H7 (cell line): Measurements from ENCODE around the gene PAM16. TPM values are rescaled to one million over a fixed set of nuclear protein-coding genes. Genes with fewer than 3 reads are reported as not detected.

Experiments
- DNase-seq: peaks from one replicate; pipeline ENCODE4 v3.0.0; 2012
- H3K27me3 ChIP-seq: 2 replicates; pipeline ENCODE4 v1.6.0; 2011; ENCODE audit warnings: mild to moderate bottlenecking, low read length; ENCODE audit not compliant: control insufficient read depth, insufficient read depth
- H3K36me3 ChIP-seq: replicated peaks from 2 replicates; pipeline ENCODE4 v1.5.1; 2011; ENCODE audit warnings: low read length; ENCODE audit not compliant: control insufficient read depth, insufficient read depth
- H3K4me3 ChIP-seq: 2 replicates; pipeline ENCODE4 v1.5.1; 2011; ENCODE audit warnings: low read depth, mild to moderate bottlenecking, control low read depth, low read length, moderate library complexity; ENCODE audit not compliant: insufficient read depth
- total RNA-seq: library from RNA; depleted of rRNA; stranded (reverse); fragments of >200 nt; shearing (Covaris generic); gene quantifications from 2 replicates; pipeline ENCODE4 v1.2.3, GENCODE V29; 2014

Gene PAM16
- total RNA-seq, 1 experiment from 2014 or later = 115 TPM

GRCh38 chr16:4369007-4369733 lies 18.0 kb upstream of the PAM16 start:
- peaks cover 3% of the 10 kb centered on the region for H3K27me3 ChIP-seq
- no peaks in the 10 kb centered on the region for H3K36me3 ChIP-seq
- no peak for DNase-seq
- H3K4me3 ChIP-seq = no peak overlapping the region

DNA sequence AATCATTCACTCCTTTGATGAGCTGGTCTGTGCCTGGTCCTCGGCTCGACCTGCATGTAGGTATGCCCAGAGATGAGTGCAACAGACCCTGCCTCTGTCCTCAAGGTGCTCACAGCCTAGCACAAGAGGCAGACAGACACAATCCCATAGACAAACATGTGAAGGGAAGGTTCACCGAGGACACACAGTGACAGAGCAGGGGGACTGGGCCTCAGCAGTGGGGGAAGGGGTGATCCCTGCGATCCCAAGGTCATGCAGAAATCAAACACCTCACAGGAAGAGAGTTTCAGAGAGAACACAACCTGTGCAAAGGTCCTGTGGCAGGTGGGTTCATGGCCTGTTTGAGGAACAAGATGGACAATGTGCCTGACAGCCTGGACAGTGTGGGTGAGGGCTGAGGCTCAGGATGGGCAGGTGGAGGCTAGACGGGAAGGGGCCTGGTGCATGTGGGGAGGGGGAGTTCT lies 16.3 kb upstream of the PAM16 start:
- DNase-seq = no peak
- Histone ChIP-seq H3K27me3 (peaks cover 3% of the 10 kb centered on the region), H3K4me3 (no peak overlapping the region), H3K36me3 (no peaks in the 10 kb centered on the region)

DNA sequence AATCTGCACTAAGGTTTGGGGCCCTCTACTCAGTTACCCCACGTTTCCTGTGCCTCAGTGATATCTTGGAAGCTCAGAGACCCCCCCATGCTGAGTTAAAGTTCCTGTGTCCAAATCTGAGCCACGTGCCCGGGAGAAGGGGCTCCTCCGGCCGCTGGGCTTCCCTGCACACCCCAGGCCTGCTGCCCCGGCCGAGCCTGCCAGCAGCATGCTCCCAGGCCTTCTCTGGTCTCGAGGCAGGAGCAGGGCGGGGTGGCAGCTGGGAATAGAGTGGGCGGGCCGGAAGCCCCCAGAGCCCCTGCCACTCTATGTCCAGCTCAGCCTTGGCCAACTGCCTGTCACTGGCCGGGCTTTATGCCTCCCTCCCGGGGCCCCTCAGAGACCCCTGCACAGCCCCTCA lies 14.9 kb upstream of the PAM16 start:
- Histone ChIP-seq H3K4me3 (no peak overlapping the region), H3K27me3 (no peaks in the 10 kb centered on the region; the same call in 1 of the 2 replicates), H3K36me3 (no peaks in the 10 kb centered on the region)
- DNase-seq = no peak

DNA sequence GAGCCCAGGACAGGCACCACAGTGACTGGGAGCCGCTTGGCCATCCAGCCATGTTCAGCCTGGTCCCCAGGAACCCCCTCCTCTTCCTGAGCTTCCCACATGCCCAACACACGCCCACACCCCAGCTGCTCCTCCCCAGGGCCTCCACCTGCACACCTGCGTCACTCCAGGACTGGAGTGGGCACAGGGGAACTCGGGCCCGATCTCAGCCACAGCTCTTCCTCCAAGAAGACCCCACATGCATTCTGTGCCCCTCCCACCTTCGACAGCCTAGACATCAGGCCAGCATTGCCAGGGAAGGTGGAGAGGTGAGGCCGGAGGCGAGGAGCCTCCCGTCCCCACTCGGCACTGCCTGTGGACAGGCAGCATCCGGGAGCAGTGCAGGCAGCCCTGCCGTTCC lies 14.5 kb upstream of the PAM16 start:
- Histone ChIP-seq H3K36me3 (no peaks in the 10 kb centered on the region), H3K4me3 (no peak overlapping the region), H3K27me3 (no peaks in the 10 kb centered on the region; the same call in 1 of the 2 replicates)
- DNase-seq = no peak

DNA sequence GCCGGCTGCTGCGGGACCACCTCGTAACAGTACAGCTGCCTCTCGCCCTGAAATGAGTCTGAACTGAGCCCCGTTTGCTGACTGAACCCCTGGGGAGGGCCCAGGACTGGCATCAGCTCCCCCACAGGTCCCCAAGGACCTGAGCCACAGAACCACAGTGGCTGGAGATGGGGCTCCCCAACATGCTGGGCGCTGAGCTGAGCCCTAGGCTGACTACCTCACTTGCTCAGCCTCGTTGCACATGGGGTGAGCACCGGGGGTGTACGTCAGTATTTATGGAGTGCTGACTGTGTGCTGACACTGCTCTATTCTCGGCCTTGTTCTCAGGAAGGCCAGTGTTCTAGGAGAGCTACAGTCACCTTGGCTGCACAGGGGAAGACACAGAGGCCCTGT lies 13.9 kb upstream of the PAM16 start:
- no peaks in the 10 kb centered on the region for H3K36me3 ChIP-seq
- H3K27me3 ChIP-seq = no peaks in the 10 kb centered on the region
- DNase-seq = no peak
- H3K4me3 ChIP-seq = no peak overlapping the region

GRCh38 chr16:4364196-4365013 lies 13.3 kb upstream of the PAM16 start:
- no peak for DNase-seq
- no peak overlapping the region for H3K4me3 ChIP-seq
- no peaks in the 10 kb centered on the region for H3K27me3 ChIP-seq
- H3K36me3 ChIP-seq = no peaks in the 10 kb centered on the region

DNA sequence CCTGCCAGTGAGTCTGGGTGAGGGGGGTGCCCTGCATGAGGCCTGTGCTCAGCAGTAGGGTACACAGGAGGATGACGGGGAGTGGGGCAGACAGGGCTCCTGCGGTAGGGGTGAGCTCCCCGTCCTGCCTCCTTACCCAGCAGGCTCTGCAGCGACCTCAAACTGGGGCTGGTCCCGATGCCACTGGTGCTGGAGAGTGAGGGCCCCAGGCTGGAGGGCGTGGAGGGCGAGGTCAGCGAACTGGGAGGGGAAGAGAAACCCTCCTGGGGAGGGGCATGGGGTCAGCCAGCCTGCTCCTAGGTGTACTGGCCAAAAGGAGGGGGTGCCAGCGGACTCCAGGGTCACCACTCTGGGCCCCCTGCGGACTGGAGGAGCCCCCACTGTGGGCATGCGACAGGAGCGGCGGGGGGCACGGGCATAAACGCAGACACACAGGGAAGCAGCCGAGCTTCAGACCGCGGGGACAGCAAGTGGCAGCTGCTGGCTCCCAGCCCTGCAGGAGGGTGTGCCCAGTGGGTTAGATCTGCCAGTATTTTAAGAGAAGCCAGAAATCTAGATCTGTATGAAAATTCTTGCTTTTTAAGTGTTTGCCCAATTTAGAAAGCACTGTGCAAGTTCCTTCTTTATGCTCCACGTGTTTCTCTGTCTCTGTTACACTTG lies 11.5 kb upstream of the PAM16 start:
- no peak for DNase-seq
- Histone ChIP-seq H3K36me3 (no peaks in the 10 kb centered on the region), H3K4me3 (no peak overlapping the region), H3K27me3 (no peaks in the 10 kb centered on the region)

DNA sequence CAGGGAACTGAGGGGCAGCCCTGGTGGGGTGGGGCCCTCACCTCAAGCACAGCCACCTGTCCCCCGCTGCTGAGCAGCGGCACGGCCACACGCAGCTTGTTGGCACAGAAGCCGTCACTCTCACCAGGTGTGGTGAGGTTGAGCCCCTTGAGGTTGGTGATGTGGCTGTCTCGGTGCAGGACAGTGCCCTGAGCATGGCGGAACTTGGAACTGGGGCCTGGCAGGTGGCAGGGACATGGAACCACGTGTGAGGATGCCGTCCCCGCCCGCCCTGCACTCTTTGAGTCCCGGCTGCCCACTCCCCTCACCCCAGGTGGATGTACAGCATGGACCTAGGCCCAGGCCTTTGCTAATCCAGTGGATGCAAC lies 10.8 kb upstream of the PAM16 start:
- H3K36me3 ChIP-seq = no peaks in the 10 kb centered on the region
- H3K4me3 ChIP-seq = no peak overlapping the region
- H3K27me3 ChIP-seq = no peaks in the 10 kb centered on the region
- DNase-seq = no peak

GRCh38 chr16:4361033-4361943 lies 10.2 kb upstream of the PAM16 start:
- DNase-seq = no peak
- Histone ChIP-seq H3K36me3 (no peaks in the 10 kb centered on the region), H3K27me3 (no peaks in the 10 kb centered on the region), H3K4me3 (no peak overlapping the region)

- H3K27me3 ChIP-seq = no peaks in the 10 kb centered on the region
- H3K36me3 ChIP-seq = no peaks in the 10 kb centered on the region
- peak; percentile 90 for DNase-seq
- no peak overlapping the region for H3K4me3 ChIP-seq
These were observed 9.5 kb upstream of the PAM16 start for GRCh38 chr16:4360538-4361021.

- H3K27me3 ChIP-seq = no peaks in the 10 kb centered on the region
- H3K36me3 ChIP-seq = no peaks in the 10 kb centered on the region
- H3K4me3 ChIP-seq = no peak overlapping the region
- no peak for DNase-seq
These were observed 8.8 kb upstream of the PAM16 start for GRCh38 chr16:4359914-4360313.

DNA sequence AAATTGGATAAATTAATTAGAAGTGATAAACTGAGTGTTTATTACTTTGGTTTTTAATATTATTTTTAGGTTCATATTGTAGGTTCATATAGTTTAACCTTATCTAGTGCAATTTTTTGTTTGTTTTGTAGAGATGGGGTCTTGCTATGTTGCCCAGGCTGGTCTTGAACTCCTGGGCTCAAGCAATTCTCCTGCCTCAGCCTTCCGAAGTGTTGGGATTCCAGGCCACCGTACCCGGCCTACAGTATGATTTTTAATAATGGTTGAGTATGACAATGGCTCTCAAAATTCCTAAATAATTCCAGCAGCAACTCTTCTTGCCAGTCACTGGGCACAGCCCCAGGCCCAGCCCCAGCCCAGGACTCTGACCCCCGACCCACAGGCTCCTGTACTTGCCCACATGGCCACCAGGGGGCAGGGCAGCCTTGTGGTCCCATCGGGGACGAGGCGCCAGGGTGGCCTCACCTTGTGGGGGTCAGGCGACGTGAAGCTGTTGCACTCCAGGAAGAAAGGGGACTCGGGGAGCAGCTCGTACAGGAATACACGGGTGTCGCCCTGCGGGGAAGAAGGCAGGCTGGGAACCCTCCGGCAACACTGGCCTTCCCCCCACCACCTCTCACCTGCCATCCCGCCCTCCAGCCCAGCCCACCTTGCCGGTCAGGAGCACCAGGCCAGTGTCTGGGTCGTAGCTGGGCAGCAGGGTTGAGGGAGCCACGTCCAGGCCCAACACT lies 7.9 kb upstream of the PAM16 start:
- Histone ChIP-seq H3K36me3 (no peaks in the 10 kb centered on the region), H3K4me3 (no peak overlapping the region), H3K27me3 (no peaks in the 10 kb centered on the region)
- DNase-seq = peak; percentile 98

GRCh38 chr16:4358236-4358635 lies 7.1 kb upstream of the PAM16 start:
- Histone ChIP-seq H3K27me3 (no peaks in the 10 kb centered on the region), H3K4me3 (no peak overlapping the region), H3K36me3 (no peaks in the 10 kb centered on the region)
- DNase-seq = no peak
